HepG2 (cell line): Measurements from ENCODE around the gene NAV2. TPM values are rescaled to one million over a fixed set of nuclear protein-coding genes. Genes with fewer than 3 reads are reported as not detected.

Experiments
- BRD4 ChIP-seq: sonication (generic); formaldehyde crosslinking; IDR thresholded peaks from 2 replicates; pipeline ENCODE4 v1.4.0; 2020; ENCODE audit warnings: missing genetic modification reagents
- CEBPB ChIP-seq: IDR thresholded peaks from 2 replicates; pipeline ENCODE4 v1.6.1; 2011; ENCODE audit warnings: low read depth, low read length, improper control_type of control experiment, borderline replicate concordance
- EP300 ChIP-seq, 3 experiments: sonication (generic) in 1 of 3; formaldehyde crosslinking in 1 of 3; IDR thresholded peaks; 2 replicates each; pipeline versions ENCODE4 v1.5.1 to v1.6.1; 2011 to 2020; ENCODE audit warnings: low read depth in 2 of 3, low read length in 2 of 3, borderline replicate concordance in 1 of 3, improper control_type of control experiment in 1 of 3, mild to moderate bottlenecking in 1 of 3, missing genetic modification reagents in 1 of 3, moderate library complexity in 1 of 3
- FOXP4 ChIP-seq: sonication (generic); formaldehyde crosslinking; IDR thresholded peaks from 2 replicates; pipeline ENCODE4 v1.4.0; 2020; ENCODE audit warnings: missing genetic modification reagents
- HDAC1 ChIP-seq: sonication (generic); formaldehyde crosslinking; IDR thresholded peaks from 2 replicates; pipeline ENCODE4 v1.5.1; 2020; ENCODE audit warnings: mild to moderate bottlenecking, missing genetic modification reagents
- HMGXB3 ChIP-seq: sonication (generic); formaldehyde crosslinking; IDR thresholded peaks from 2 replicates; pipeline ENCODE4 v1.4.0; 2020; ENCODE audit warnings: missing genetic modification reagents, borderline replicate concordance
- HNRNPK ChIP-seq: fragments of 200-400 bp; formaldehyde crosslinking; IDR thresholded peaks from 2 replicates; pipeline ENCODE4 v1.6.1; 2018; ENCODE audit warnings: low read length, low read depth, moderate library complexity, mild to moderate bottlenecking; ENCODE audit not compliant: poor library complexity, severe bottlenecking
- NFE2 ChIP-seq: sonication (generic); formaldehyde crosslinking; IDR thresholded peaks from 2 replicates; pipeline ENCODE4 v1.4.0; 2020; ENCODE audit warnings: missing genetic modification reagents
- NFIB ChIP-seq: sonication (generic); formaldehyde crosslinking; IDR thresholded peaks from 2 replicates; pipeline ENCODE4 v1.9.0; 2021; ENCODE audit warnings: missing genetic modification reagents, mild to moderate bottlenecking, borderline replicate concordance
- SNRNP70 ChIP-seq: fragments of 200-400 bp; formaldehyde crosslinking; IDR thresholded peaks from 2 replicates; pipeline ENCODE4 v1.6.1; 2017; ENCODE audit warnings: mild to moderate bottlenecking, low read depth, low read length, moderate library complexity
- ZBTB1 ChIP-seq: sonication (generic); formaldehyde crosslinking; IDR thresholded peaks from 2 replicates; pipeline ENCODE4 v1.4.0; 2020; ENCODE audit warnings: missing genetic modification reagents, borderline replicate concordance
- ZFY ChIP-seq: sonication (generic); formaldehyde crosslinking; IDR thresholded peaks from 2 replicates; pipeline ENCODE4 v1.4.0; 2020; ENCODE audit warnings: missing genetic modification reagents
- ZNF296 ChIP-seq: sonication (generic); formaldehyde crosslinking; conservative IDR thresholded peaks from 2 replicates; pipeline ENCODE4 v1.5.0; 2020; ENCODE audit warnings: mild to moderate bottlenecking, missing genetic modification reagents
- ZNF713 ChIP-seq: sonication (generic); formaldehyde crosslinking; IDR thresholded peaks from 2 replicates; pipeline ENCODE4 v1.4.0; 2020; ENCODE audit warnings: mild to moderate bottlenecking, missing genetic modification reagents
- polyA plus RNA-seq, 8 experiments: library from polyadenylated mRNA; depleted of rRNA in 3 of 8; stranded (reverse) in 7 of 8; unstranded in 1 of 8; fragments of >200 nt; fragmentation: Illumina TruSeq in 4 of 8; extraction: Trizol in 4 of 8; gene quantifications; 2 replicates each; pipeline versions ENCODE4 v1.2.1 to v1.2.3, GENCODE V29; 2011 to 2016; ENCODE audit warnings: low read depth in 4 of 8, missing spikeins in 1 of 8, mixed read lengths in 1 of 8; ENCODE audit not compliant: insufficient read depth in 1 of 8
- total RNA-seq, 5 experiments: library from RNA; depleted of rRNA; stranded (reverse); fragments of >200 nt; fragmentation: Illumina TruSeq; extraction: Trizol; gene quantifications; 2 replicates each; pipeline ENCODE4 v1.2.3, GENCODE V29; 2016; ENCODE audit warnings: low read depth in 1 of 5

NAV2 gene
- total and polyA plus RNA-seq, 2 of the 13 experiments (the other 11 are each of a cell fraction or from before 2014, with no cell fraction given), result 9.3 to 34.6 TPM

GRCh38 chr11:20011307-20011951, 298.8 kb downstream of the NAV2 start (continued):
- peak; percentile 94 for TF ChIP-seq FOXP4 (CRISPR knock-in tag)
- no peak for TF ChIP-seq ZFY (CRISPR knock-in tag)
- TF ChIP-seq ZNF296 (CRISPR knock-in tag), result no peak
- no peak for TF ChIP-seq NFE2
- TF ChIP-seq HNRNPK, result no peak
- no peak for TF ChIP-seq SNRNP70
- no peak for TF ChIP-seq NFIB (CRISPR knock-in tag)
- TF ChIP-seq CEBPB, result peak; percentile 92
- no peak for TF ChIP-seq HMGXB3 (CRISPR knock-in tag)
- no peak for TF ChIP-seq ZNF713 (CRISPR knock-in tag)
- TF ChIP-seq ZBTB1 (CRISPR knock-in tag), result no peak
- peak in 1 of 2 experiments; percentile 87; a peak in 2 of 4 replicates for TF ChIP-seq EP300 (IDR thresholded peaks at IDR 0.05; ENCODE audit: low read depth in 2 of 2, low read length in 2 of 2)
- TF ChIP-seq EP300 (CRISPR knock-in tag; IDR thresholded peaks at IDR 0.05; ENCODE audit: borderline replicate concordance), result peak; percentile 61; the same call in 1 of the 2 replicates
- TF ChIP-seq HDAC1 (CRISPR knock-in tag), result peak; percentile 23; the same call in 1 of the 2 replicates
- no peak for TF ChIP-seq BRD4 (CRISPR knock-in tag)
